Measurements from ENCODE around the gene ZFYVE28. TPM values are rescaled to one million over a fixed set of nuclear protein-coding genes. Genes with fewer than 3 reads are reported as not detected.
A peak's percentile ranks its signal among the peaks of the same experiment; 100 is the strongest.
"Not testable (repeated sequence)": the region's sequence is repeated elsewhere in the genome, so short reads cannot be mapped to it uniquely, and the experiment has no call there.

The ZFYVE28 gene
- polyA plus RNA-seq, 6 donors from 2014 or later, result 0.71 to 2.9 (median 1.4) TPM

GRCh38 chr4:2383760-2384159, 34.7 kb downstream of the ZFYVE28 start:
- H3K27ac Mint-ChIP-seq, result peak overlapping the region in 1 of 6 donors; percentile 19
- H3K4me3 Mint-ChIP-seq, result no peak overlapping the region
- ATAC-seq (ENCODE audit: low read depth in 2 of 2), result no peak

GRCh38 chr4:2383220-2383631, 35.2 kb downstream of the ZFYVE28 start:
- Mint-ChIP-seq H3K27ac (peak overlapping the region in 2 of 6 donors; percentile 27 to 64), H3K9me3 (peaks cover 0 to 11% (median 5%) of the 10 kb centered on the region in 7 donors), H3K27me3 (peaks cover 7 to 34% (median 34%) of the 10 kb centered on the region in 3 donors)
- not testable (repeated sequence) for H3K4me3 Mint-ChIP-seq; ATAC-seq (ENCODE audit: low read depth in 2 of 2); DNase-seq; H3K4me1 Mint-ChIP-seq; H3K36me3 Mint-ChIP-seq

More at GRCh38 chr4:2383760-2384159, 34.7 kb downstream of the ZFYVE28 start:
- peaks cover 5 to 40% (median 39%) of the 10 kb centered on the region in 3 donors for H3K27me3 Mint-ChIP-seq
- H3K36me3 Mint-ChIP-seq, result peaks cover 6 to 8% of the 10 kb centered on the region in 2 donors
- peaks cover 0 to 8% (median 0%) of the 10 kb centered on the region in 3 donors for H3K4me1 Mint-ChIP-seq
- peaks cover 0 to 11% (median 5%) of the 10 kb centered on the region in 7 donors for H3K9me3 Mint-ChIP-seq
- DNase-seq, result no peak

DNA sequence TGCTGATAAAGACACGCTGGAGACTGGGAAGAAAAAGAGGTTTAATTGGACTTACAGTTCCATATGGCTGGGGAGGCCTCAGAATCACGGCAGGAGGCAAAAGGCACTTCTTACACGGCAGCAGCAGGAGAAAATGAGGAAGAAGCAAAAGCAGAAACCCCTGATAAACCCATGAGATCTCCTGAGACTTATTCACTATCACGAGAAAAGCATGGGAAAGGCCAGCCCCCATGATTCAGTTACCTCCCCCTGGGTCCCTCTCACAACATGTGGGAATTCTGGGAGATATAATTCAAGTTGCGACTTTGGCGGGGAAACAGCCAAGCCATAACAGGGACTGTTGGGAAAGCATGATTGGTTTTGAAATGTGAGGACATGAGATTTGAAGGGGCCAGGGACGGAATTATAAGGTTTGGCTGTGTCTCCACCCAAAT, 35.7 kb downstream of the ZFYVE28 start:
- Mint-ChIP-seq H3K9me3 (peaks cover 0 to 11% (median 5%) of the 10 kb centered on the region in 7 donors), H3K4me3 (peak overlapping the region in 1 of 8 donors; percentile 30), H3K27ac (peak overlapping the region in 1 of 6 donors; percentile 26), H3K27me3 (peaks cover 4 to 34% (median 33%) of the 10 kb centered on the region in 3 donors)
- H3K36me3 Mint-ChIP-seq; H3K4me1 Mint-ChIP-seq; ATAC-seq (ENCODE audit: low read depth in 2 of 2); DNase-seq: not testable (repeated sequence)

DNA sequence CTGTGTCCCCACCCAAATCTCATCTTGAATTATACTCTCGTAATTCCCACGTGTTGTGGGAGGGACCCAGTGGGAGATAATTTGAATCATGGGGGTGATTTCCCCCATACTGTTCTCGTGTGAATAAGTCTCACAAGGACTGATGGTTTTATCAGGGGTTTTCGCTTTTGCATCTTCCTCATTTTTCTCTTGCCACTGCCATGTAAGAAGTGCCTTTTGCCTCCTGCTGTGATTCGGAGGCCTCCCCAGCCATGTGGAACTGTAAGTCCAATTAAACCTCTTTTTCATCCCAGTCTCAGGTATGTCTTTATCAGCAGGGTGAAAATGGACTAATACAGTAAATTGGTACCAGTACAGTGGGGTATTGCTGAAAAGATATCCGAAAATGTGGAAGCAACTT, 37.9 kb downstream of the ZFYVE28 start:
- not testable (repeated sequence) for H3K4me3 Mint-ChIP-seq; ATAC-seq (ENCODE audit: low read depth in 2 of 2); DNase-seq; H3K36me3 Mint-ChIP-seq; H3K4me1 Mint-ChIP-seq
- H3K27me3 Mint-ChIP-seq, result peaks cover 4 to 37% (median 29%) of the 10 kb centered on the region in 3 donors
- H3K9me3 Mint-ChIP-seq, result peaks cover 0 to 11% (median 5%) of the 10 kb centered on the region in 7 donors
- H3K27ac Mint-ChIP-seq, result peak overlapping the region in 1 of 6 donors; percentile 41

DNA sequence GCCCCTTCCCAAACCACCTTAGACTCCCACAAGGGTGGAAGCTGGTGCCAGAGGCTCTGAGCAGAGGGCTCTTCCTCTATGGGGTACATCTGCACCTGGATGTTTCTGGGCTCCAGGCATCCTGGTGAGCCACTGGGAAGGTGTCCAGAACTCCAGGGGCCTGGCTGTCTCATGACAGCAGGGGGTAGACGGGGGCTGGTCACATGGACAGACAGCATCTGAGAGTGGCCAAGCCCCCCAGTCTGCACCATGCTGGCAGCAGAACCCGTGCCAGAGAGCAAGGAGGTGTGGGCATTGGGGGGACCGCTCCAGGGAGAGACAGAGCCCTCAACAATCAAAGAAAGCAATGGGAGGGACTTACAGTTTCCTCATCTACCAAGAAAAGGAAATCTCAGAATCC, 39.5 kb downstream of the ZFYVE28 start:
- peaks cover 6 to 10% of the 10 kb centered on the region in 2 donors for H3K36me3 Mint-ChIP-seq
- H3K4me1 Mint-ChIP-seq, result peaks cover 0 to 8% (median 0%) of the 10 kb centered on the region in 3 donors
- peak overlapping the region in 1 of 6 donors; percentile 27 for H3K27ac Mint-ChIP-seq
- H3K9me3 Mint-ChIP-seq, result peaks cover 4 to 14% (median 7%) of the 10 kb centered on the region in 7 donors
- H3K27me3 Mint-ChIP-seq, result peaks cover 4 to 38% (median 33%) of the 10 kb centered on the region in 3 donors
- no peak overlapping the region for H3K4me3 Mint-ChIP-seq
- DNase-seq (no peak), ATAC-seq (ENCODE audit: low read depth in 2 of 2) (no peak)

- Mint-ChIP-seq H3K36me3 (peaks cover 6 to 15% of the 10 kb centered on the region in 2 donors), H3K9me3 (peaks cover 6 to 18% (median 10%) of the 10 kb centered on the region in 7 donors), H3K27me3 (peaks cover 4 to 38% (median 29%) of the 10 kb centered on the region in 3 donors), H3K4me3 (no peak overlapping the region), H3K27ac (no peak overlapping the region), H3K4me1 (peaks cover 0 to 6% (median 0%) of the 10 kb centered on the region in 3 donors)
- ATAC-seq (ENCODE audit: low read depth in 2 of 2) (no peak), DNase-seq (no peak)
Observed at GRCh38 chr4:2378401-2378800, 40.0 kb downstream of the ZFYVE28 start.

DNA sequence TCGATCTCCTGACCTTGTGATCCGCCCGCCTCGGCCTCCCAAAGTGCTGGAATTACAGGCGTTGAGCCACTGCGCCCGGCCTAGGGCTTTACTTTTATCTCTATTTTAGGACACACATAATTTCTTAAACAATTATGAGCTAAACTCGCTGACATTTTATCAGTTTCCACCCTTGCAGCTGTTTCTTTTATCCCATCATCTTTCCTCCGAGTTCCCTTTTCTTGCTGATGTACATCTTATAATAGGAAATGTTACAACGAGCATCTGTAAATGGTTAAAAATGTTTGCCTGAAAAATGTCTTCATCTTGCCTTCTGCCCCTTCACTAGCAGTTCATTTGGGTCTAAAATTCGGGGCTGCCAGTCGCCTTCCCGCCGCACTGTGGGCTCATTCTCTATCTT, 41.2 kb downstream of the ZFYVE28 start:
- peaks cover 6 to 15% of the 10 kb centered on the region in 2 donors for H3K36me3 Mint-ChIP-seq
- no peak overlapping the region for H3K4me3 Mint-ChIP-seq
- H3K9me3 Mint-ChIP-seq, result peaks cover 6 to 18% (median 11%) of the 10 kb centered on the region in 7 donors
- peak overlapping the region in 2 of 6 donors; percentile 28 to 66 for H3K27ac Mint-ChIP-seq
- H3K27me3 Mint-ChIP-seq, result peaks cover 4 to 36% (median 29%) of the 10 kb centered on the region in 3 donors
- ATAC-seq (ENCODE audit: low read depth in 2 of 2) (no peak), DNase-seq (no peak)
- no peaks in the 10 kb centered on the region for H3K4me1 Mint-ChIP-seq

DNA sequence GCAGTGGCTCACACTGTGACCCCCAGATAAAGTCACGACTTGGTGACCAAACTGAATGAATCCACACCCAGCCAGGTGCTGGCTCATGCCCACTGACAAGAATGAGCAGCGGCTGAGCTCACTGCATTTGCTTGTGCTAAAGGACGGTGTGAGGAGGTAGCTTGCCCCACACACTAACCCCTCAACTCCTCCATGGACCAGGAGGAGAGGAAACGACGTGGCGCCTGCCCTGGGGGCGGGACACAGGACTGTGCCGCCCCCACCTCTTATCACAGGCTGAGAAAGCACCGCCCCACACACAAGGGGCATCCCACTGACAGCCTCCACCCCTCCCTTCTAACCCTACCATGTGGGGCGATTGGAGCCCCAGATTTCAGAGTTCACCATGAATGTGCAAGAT, 43.0 kb downstream of the ZFYVE28 start:
- H3K9me3 Mint-ChIP-seq, result peaks cover 4 to 13% (median 9%) of the 10 kb centered on the region in 7 donors
- H3K27ac Mint-ChIP-seq, result peak overlapping the region in 1 of 6 donors; percentile 63
- no peaks in the 10 kb centered on the region for H3K4me1 Mint-ChIP-seq
- H3K36me3 Mint-ChIP-seq, result peaks cover 0 to 8% of the 10 kb centered on the region in 2 donors
- peaks cover 4 to 41% (median 31%) of the 10 kb centered on the region in 3 donors for H3K27me3 Mint-ChIP-seq
- DNase-seq, result no peak
- no peak for ATAC-seq (ENCODE audit: low read depth in 2 of 2)
- no peak overlapping the region for H3K4me3 Mint-ChIP-seq

DNA sequence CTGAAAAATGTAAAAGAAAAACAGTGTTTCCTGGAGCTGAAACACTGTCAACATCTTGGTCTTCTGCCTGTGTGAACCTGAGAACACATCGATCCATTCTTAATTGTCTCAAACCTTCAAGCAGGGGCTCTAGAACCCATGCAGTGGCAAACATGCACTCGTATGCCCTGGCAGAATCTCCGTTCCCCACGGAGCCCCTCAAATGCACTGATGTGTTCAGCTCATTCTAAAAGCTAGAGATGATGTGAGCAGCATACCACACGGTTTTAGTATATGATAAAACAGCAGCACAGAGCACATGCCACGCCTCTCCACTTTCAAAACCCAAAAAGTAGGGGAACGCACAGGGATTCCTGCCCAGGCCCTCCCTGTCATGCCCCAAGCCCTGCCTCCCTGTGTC, 44.9 kb downstream of the ZFYVE28 start:
- Mint-ChIP-seq H3K36me3 (peaks cover 6 to 7% of the 10 kb centered on the region in 2 donors), H3K4me3 (no peak overlapping the region)

DNA sequence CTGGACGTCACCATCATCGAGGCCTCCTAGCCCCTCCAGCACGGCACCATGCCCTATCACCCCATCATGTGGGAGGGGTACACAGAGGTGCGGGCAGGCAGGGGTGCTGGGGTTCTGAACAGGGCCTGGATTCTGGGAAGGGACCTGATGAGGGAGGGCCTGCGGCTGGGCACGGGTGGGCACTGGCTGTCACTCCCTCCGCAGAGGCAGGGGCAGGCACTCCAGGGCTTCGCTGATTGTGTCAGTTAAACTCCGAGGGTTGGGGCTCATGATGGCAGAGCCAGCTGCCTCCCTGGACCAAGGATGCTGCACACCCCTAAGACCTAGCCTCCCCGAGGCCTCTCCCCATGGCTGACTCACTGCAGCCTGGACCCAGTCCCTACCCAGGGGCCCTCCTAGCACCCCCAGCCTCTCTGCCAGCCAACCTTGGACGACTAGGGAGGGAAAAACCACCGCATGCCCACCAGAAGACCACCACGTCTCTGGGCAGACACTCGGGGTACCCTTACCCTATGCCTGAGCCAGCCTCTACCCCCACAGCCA, 45.9 kb downstream of the ZFYVE28 start:
- no peak for DNase-seq
- Mint-ChIP-seq H3K36me3 (peaks cover 6 to 7% of the 10 kb centered on the region in 2 donors), H3K9me3 (peaks cover 4 to 18% (median 17%) of the 10 kb centered on the region in 7 donors), H3K4me3 (no peak overlapping the region), H3K4me1 (no peaks in the 10 kb centered on the region), H3K27me3 (peaks cover 0 to 38% (median 24%) of the 10 kb centered on the region in 3 donors), H3K27ac (no peak overlapping the region)
- no peak for ATAC-seq (ENCODE audit: low read depth in 2 of 2)

More for the DNA sequence above, 44.9 kb downstream of the ZFYVE28 start:
- Mint-ChIP-seq H3K27ac (no peak overlapping the region), H3K27me3 (peaks cover 3 to 41% (median 31%) of the 10 kb centered on the region in 3 donors), H3K4me1 (no peaks in the 10 kb centered on the region), H3K9me3 (peaks cover 4 to 18% (median 15%) of the 10 kb centered on the region in 7 donors)
- DNase-seq (no peak), ATAC-seq (ENCODE audit: low read depth in 2 of 2) (no peak)

GRCh38 chr4:2371765-2372487, 46.5 kb downstream of the ZFYVE28 start:
- H3K36me3 Mint-ChIP-seq, result peaks cover 6 to 7% of the 10 kb centered on the region in 2 donors
- H3K4me1 Mint-ChIP-seq, result no peaks in the 10 kb centered on the region
- peaks cover 4 to 18% (median 17%) of the 10 kb centered on the region in 7 donors for H3K9me3 Mint-ChIP-seq
- ATAC-seq (ENCODE audit: low read depth in 2 of 2) (no peak), DNase-seq (no peak)
- H3K4me3 Mint-ChIP-seq, result no peak overlapping the region
- no peak overlapping the region for H3K27ac Mint-ChIP-seq
- H3K27me3 Mint-ChIP-seq, result peaks cover 0 to 33% (median 17%) of the 10 kb centered on the region in 3 donors

GRCh38 chr4:2370597-2371320, 47.7 kb downstream of the ZFYVE28 start:
- Mint-ChIP-seq H3K27ac (no peak overlapping the region), H3K4me3 (peak overlapping the region in 1 of 8 donors; percentile 29), H3K36me3 (peaks cover 6 to 7% of the 10 kb centered on the region in 2 donors), H3K4me1 (no peaks in the 10 kb centered on the region), H3K9me3 (peaks cover 4 to 18% (median 16%) of the 10 kb centered on the region in 7 donors), H3K27me3 (peaks cover 0 to 33% (median 16%) of the 10 kb centered on the region in 3 donors)
- DNase-seq (no peak), ATAC-seq (ENCODE audit: low read depth in 2 of 2) (no peak)

Measured in naive B cell (primary cell).